GM12878 (cell line): Measurements from ENCODE around the gene PEX16. TPM values are rescaled to one million over a fixed set of nuclear protein-coding genes. Genes with fewer than 3 reads are reported as not detected.
A peak's percentile ranks its signal among the peaks of the same experiment; 100 is the strongest.

ENCODE experiments used
- ATAC-seq: fragments of 200-7000 bp; cut with Tn5 transposase; 3 replicates; pipeline ENCODE4 v1.9.1; 2020; ENCODE audit warnings: mild to moderate bottlenecking, moderate library complexity
- BruUV-seq: library from RNA; stranded (reverse); fragments of 400-500 nt; replicated peaks from 2 replicates; lab custom pipeline; 2021; lab: Mats Ljungman, UMichigan
- CTCF ChIA-PET: fragments of 300-600 bp; sonication (Branson Sonifier 250); formaldehyde crosslinking; extraction: SDS; loops from one replicate; lab custom pipeline; 2021; ENCODE audit warnings: inconsistent platforms; lab: Yijun Ruan, JAX
- POLR2A ChIA-PET: fragments of 350-600 bp; formaldehyde crosslinking; extraction: SDS; loops from one replicate; lab custom pipeline; 2021; ENCODE audit warnings: inconsistent platforms; lab: Charles Lee
- RAD21 ChIA-PET: fragments of 300-600 bp; sonication (Branson Sonifier 250); formaldehyde crosslinking; loops from one replicate; lab custom pipeline; 2023; ENCODE audit warnings: antibody characterized with exemption; ENCODE audit not compliant: unreplicated experiment; lab: Charles Lee
- SMC1A ChIA-PET: fragments of 300-600 bp; sonication (Branson Sonifier 250); formaldehyde crosslinking; loops from one replicate; lab custom pipeline; 2023; ENCODE audit not compliant: unreplicated experiment, uncharacterized antibody; lab: Charles Lee
- DNase-seq: peaks from one replicate; pipeline ENCODE4 v3.0.0-alpha.2; 2011; ENCODE audit warnings: low read depth, low spot score
- FAIRE-seq: peaks from 3 replicates; lab custom pipeline; 2011; peaks lifted over from hg19 to GRCh38; lab: Jason Lieb, UNC
- H2AFZ ChIP-seq: 2 replicates; pipeline ENCODE4 v1.6.0; 2011; ENCODE audit warnings: low read depth, low read length, control low read depth; ENCODE audit not compliant: control insufficient read depth
- H3K27ac ChIP-seq: 2 replicates; pipeline ENCODE4 v1.5.1; 2011; ENCODE audit warnings: control low read depth; ENCODE audit not compliant: control insufficient read depth, insufficient read depth
- H3K27me3 ChIP-seq, 2 experiments: replicated peaks in 1 of 2; 2 replicates each; pipeline versions ENCODE4 v1.6.0 to v1.6.1; 2011; ENCODE audit warnings: low read length in 1 of 2; ENCODE audit not compliant: control insufficient read depth in 2 of 2, insufficient read depth in 2 of 2
- H3K36me3 ChIP-seq, 2 experiments: 2 replicates each; pipeline ENCODE4 v1.5.1; 2011; ENCODE audit warnings: low read length in 1 of 2; ENCODE audit not compliant: control insufficient read depth in 2 of 2, insufficient read depth in 2 of 2
- H3K4me1 ChIP-seq: 2 replicates; pipeline ENCODE4 v1.6.1; 2011; ENCODE audit warnings: mild to moderate bottlenecking, low read length, moderate library complexity, mixed read lengths; ENCODE audit not compliant: control insufficient read depth, insufficient read depth
- H3K4me2 ChIP-seq: 2 replicates; pipeline ENCODE4 v1.6.0; 2011; ENCODE audit warnings: control low read depth; ENCODE audit not compliant: control insufficient read depth, insufficient read depth
- H3K4me3 ChIP-seq: fragments of 200-600 bp; sonication (generic); 2 replicates; pipeline ENCODE4 v1.5.1; 2016
- H3K79me2 ChIP-seq: 2 replicates; pipeline ENCODE4 v1.6.0; 2011; ENCODE audit warnings: low read length; ENCODE audit not compliant: control insufficient read depth, insufficient read depth
- H3K9ac ChIP-seq: 2 replicates; pipeline ENCODE4 v1.8.0; 2011; ENCODE audit warnings: low read length, control low read depth, mixed read lengths; ENCODE audit not compliant: control insufficient read depth, insufficient read depth
- H3K9me3 ChIP-seq: replicated peaks from 3 replicates; pipeline ENCODE4 v1.5.1; 2011; ENCODE audit warnings: mild to moderate bottlenecking, low read length; ENCODE audit not compliant: control insufficient read depth, insufficient read depth
- H4K20me1 ChIP-seq: 2 replicates; pipeline ENCODE4 v1.6.0; 2011; ENCODE audit not compliant: control insufficient read depth, insufficient read depth
- DPF2 ChIP-seq: fragments of 450-650 bp; IDR thresholded peaks from 2 replicates; pipeline ENCODE4 v1.6.1; 2017; ENCODE audit warnings: mild to moderate bottlenecking
- EED ChIP-seq: sonication (generic); IDR thresholded peaks from 2 replicates; pipeline ENCODE4 v1.6.1; 2016; ENCODE audit warnings: antibody characterized with exemption, low read depth
- ESRRA ChIP-seq: IDR thresholded peaks from 2 replicates; pipeline ENCODE4 v1.6.1; 2012; ENCODE audit warnings: mild to moderate bottlenecking, low read length, improper control_type of control experiment
- FOS ChIP-seq: IDR thresholded peaks from 3 replicates; pipeline ENCODE4 v1.6.1; 2011; ENCODE audit warnings: borderline replicate concordance; ENCODE audit not compliant: insufficient read length; ENCODE audit errors: extremely low read depth
- GATAD2B ChIP-seq: fragments of 450-650 bp; conservative IDR thresholded peaks from 2 replicates; pipeline ENCODE4 v1.6.1; 2017; ENCODE audit warnings: low read depth, mild to moderate bottlenecking, moderate library complexity
- IRF4 ChIP-seq: IDR thresholded peaks from 2 replicates; pipeline ENCODE4 v1.6.1; 2011; ENCODE audit warnings: low read depth, low read length
- LARP7 ChIP-seq: fragments of 450-650 bp; IDR thresholded peaks from 2 replicates; pipeline ENCODE4 v1.6.1; 2017; ENCODE audit warnings: mild to moderate bottlenecking
- NFYB ChIP-seq: IDR thresholded peaks from 2 replicates; pipeline ENCODE4 v1.6.1; 2011; ENCODE audit warnings: low read depth, mild to moderate bottlenecking, low read length, improper control_type of control experiment, moderate library complexity; ENCODE audit not compliant: insufficient read depth
- PBX3 ChIP-seq: IDR thresholded peaks from 2 replicates; pipeline ENCODE4 v1.6.1; 2011; ENCODE audit warnings: mild to moderate bottlenecking, low read depth, low read length, moderate library complexity; ENCODE audit not compliant: insufficient replicate concordance
- POLR2A ChIP-seq: IDR thresholded peaks from 2 replicates; pipeline ENCODE4 v1.6.1; 2011; ENCODE audit warnings: low read depth, mild to moderate bottlenecking, low read length
- PRDM15 ChIP-seq: fragments of 450-650 bp; formaldehyde crosslinking; IDR thresholded peaks from 2 replicates; pipeline ENCODE4 v1.4.0; 2020; ENCODE audit warnings: mild to moderate bottlenecking, moderate library complexity
- SKIL ChIP-seq: fragments of 450-650 bp; IDR thresholded peaks from 2 replicates; pipeline ENCODE4 v1.6.1; 2017; ENCODE audit warnings: mild to moderate bottlenecking, low read depth, inconsistent platforms; ENCODE audit not compliant: poor library complexity, severe bottlenecking
- SP1 ChIP-seq: IDR thresholded peaks from one replicate; pipeline ENCODE4 v1.6.1; 2011; ENCODE audit warnings: low read depth, low read length
- TCF12 ChIP-seq: IDR thresholded peaks from 2 replicates; pipeline ENCODE4 v1.6.1; 2011; ENCODE audit warnings: low read depth, mild to moderate bottlenecking, low read length
- TCF3 ChIP-seq: IDR thresholded peaks from 2 replicates; pipeline ENCODE4 v1.6.1; 2012; ENCODE audit warnings: low read depth, mild to moderate bottlenecking, low read length, borderline replicate concordance; ENCODE audit not compliant: insufficient read depth
- WRNIP1 ChIP-seq: IDR thresholded peaks from 2 replicates; pipeline ENCODE4 v1.6.1; 2011; ENCODE audit warnings: low read depth, low read length, improper control_type of control experiment, borderline replicate concordance
- ZNF217 ChIP-seq: fragments of 450-650 bp; IDR thresholded peaks from 2 replicates; pipeline ENCODE4 v1.6.1; 2017; ENCODE audit warnings: antibody characterized with exemption, mild to moderate bottlenecking
- WGBS: methylation state at CpG from one replicate; pipeline ENCODE4 v1.1.6; 2016; ENCODE audit warnings: low lambda C conversion rate; ENCODE audit not compliant: insufficient replicate concordance, insufficient coverage; ENCODE audit errors: missing lambda C conversion rate; 5-methylcytosine and 5-hydroxymethylcytosine counted together
- in situ Hi-C: fragments of 300-500 bp; cut with MboI; formaldehyde crosslinking; loops from 9 replicates; pipeline ENCODE4 v1.14.3; 2018; ENCODE audit warnings: mixed read lengths
- intact Hi-C: fragments of 100-400 bp; cut with micrococcal nuclease; formaldehyde crosslinking; loops from one replicate; pipeline ENCODE4 v1.14.2; 2022; ENCODE audit not compliant: unreplicated experiment
- polyA plus RNA-seq, 11 experiments: library from polyadenylated mRNA; depleted of rRNA in 4 of 11; unstranded in 6 of 11; stranded (reverse) in 5 of 11; fragments of >200 nt; fragmentation: Nextera tagmentation in 4 of 11; fragmentation: Illumina TruSeq in 1 of 11; extraction: Ambion mirVana in 4 of 11; extraction: Trizol in 1 of 11; gene quantifications; 1 replicate in 1 of 11; 2 replicates in 10 of 11; pipeline versions ENCODE4 v1.2.1 to v1.2.3, GENCODE V29; 2011 to 2016; ENCODE audit warnings: inconsistent platforms in 2 of 11, missing spikeins in 2 of 11, low read depth in 1 of 11
- total RNA-seq, 4 experiments: library from RNA; depleted of rRNA in 3 of 4; stranded (reverse); fragments of >200 nt in 3 of 4; fragmentation: Illumina TruSeq in 1 of 4; extraction: Trizol in 1 of 4; gene quantifications; 2 replicates each; pipeline versions ENCODE4 v1.2.1 to v1.2.3, GENCODE V29; 2013 to 2021

PEX16 gene
- total and polyA plus RNA-seq, 10 of the 15 experiments (the other 5 are each of a cell fraction or from before 2014, with no cell fraction given) = 1.4 to 53.5 (median 27.6) TPM

- peak; percentile 83 for ATAC-seq
- RAD21 ChIA-PET = interaction anchor here (0.6 to 2.8 kb wide), 13 partner anchors 12 to 147 kb away, joined by 3 to 29 read pairs (median 4); partner anchors contain the start of genes CRY2 and SLC35C1
- Histone ChIP-seq H3K9me3 (no peaks in the 10 kb centered on the region; the same call in 2 of the 3 replicates), H3K9ac (peak overlapping the region; percentile 99), H3K36me3 (peaks cover 9 to 13% of the 10 kb centered on the region in 2 experiments), H3K79me2 (peaks cover 16% of the 10 kb centered on the region), H3K4me1 (peaks cover 18% of the 10 kb centered on the region), H2AFZ (peak overlapping the region; percentile 98), H4K20me1 (no peaks in the 10 kb centered on the region), H3K27me3 (peaks cover 5 to 9% of the 10 kb centered on the region in 2 experiments; a peak in 3 of 4 replicates), H3K27ac (peak overlapping the region; percentile 92; the same call in 1 of the 2 replicates), H3K4me3 (peak overlapping the region; percentile 99), H3K4me2 (peak overlapping the region; percentile 100)
- BruUV-seq = no TSS peak
- WGBS = under 1% methylated on average over 38 of the region's 38 CpGs
- FAIRE-seq = peak; percentile 27
- intact Hi-C loops = loop anchor here (1.0 kb wide), 1 partner anchor 12 kb away; no protein-coding TSS in a partner anchor
- CTCF ChIA-PET = interaction anchor here (0.5 to 2.4 kb wide), 11 partner anchors 12 to 676 kb away, joined by 3 to 12 read pairs (median 3); no protein-coding TSS in a partner anchor
- SMC1A ChIA-PET = interaction anchor here (0.7 to 2.8 kb wide), 8 partner anchors 12 to 85 kb away, joined by 3 to 31 read pairs (median 4); partner anchors contain the start of gene CRY2
- POLR2A ChIA-PET = interaction anchor here (0.8 to 2.6 kb wide), 10 partner anchors 9 to 109 kb away, joined by 3 to 27 read pairs (median 5); partner anchors contain the start of gene CRY2
- DNase-seq = no peak
- in situ Hi-C loops = no loop called here
- TF ChIP-seq NFYB (peak; percentile 79; the same call in 1 of the 2 replicates), SP1 (peak; percentile 42), ZNF217 (peak; percentile 22; the same call in 1 of the 2 replicates), SKIL (peak; percentile 37), DPF2 (peak; percentile 24; the same call in 1 of the 2 replicates), EED (0 out of 2 replicates have a peak, but pooled peaks have one; percentile 32), GATAD2B (0 out of 2 replicates have a peak, but pooled peaks have one; percentile 44), FOS (no peak), IRF4 (0 out of 2 replicates have a peak, but pooled peaks have one; percentile 4), TCF3 (no peak), POLR2A (peak; percentile 52; the same call in 1 of the 2 replicates), PBX3 (no peak), WRNIP1 (no peak), TCF12 (no peak), ESRRA (no peak), PRDM15 (CRISPR knock-in tag) (no peak), LARP7 (peak; percentile 73; the same call in 1 of the 2 replicates)
Observed at GRCh38 chr11:45918331-45918941, 759 bp upstream of the PEX16 start.
